OCI-LY1 (cell line): ENCODE results near the gene S1PR4.
A peak's percentile ranks its signal among the peaks of the same experiment; 100 is the strongest.

ENCODE experiments used
- H2AFZ ChIP-seq: fragments of 200-600 bp; sonication (generic), shearing (Covaris generic); 2 replicates; pipeline ENCODE4 v1.6.0; 2014; ENCODE audit warnings: antibody characterized with exemption, mild to moderate bottlenecking, low read length
- H3F3A ChIP-seq: fragments of 200-600 bp; sonication (generic), shearing (Covaris generic); 2 replicates; pipeline ENCODE4 v1.6.0; 2014; ENCODE audit warnings: mild to moderate bottlenecking, antibody characterized with exemption, low read length, moderate library complexity; ENCODE audit not compliant: insufficient read depth
- H3K27ac ChIP-seq: fragments of 200-600 bp; sonication (generic); 2 replicates; pipeline ENCODE4 v1.5.1; 2014; ENCODE audit warnings: low read length, mixed run types, mild to moderate bottlenecking, low read depth; ENCODE audit not compliant: poor library complexity, severe bottlenecking
- H3K27me3 ChIP-seq: fragments of 200-600 bp; sonication (generic); 2 replicates; pipeline ENCODE4 v1.6.0; 2014; ENCODE audit warnings: antibody characterized with exemption, mild to moderate bottlenecking, low read length, moderate library complexity; ENCODE audit not compliant: insufficient read depth
- H3K36me3 ChIP-seq: fragments of 200-600 bp; sonication (generic); 2 replicates; pipeline ENCODE4 v1.6.1; 2014; ENCODE audit warnings: mild to moderate bottlenecking, antibody characterized with exemption, low read length, moderate library complexity, mixed read lengths; ENCODE audit not compliant: insufficient read depth
- H3K4me1 ChIP-seq: fragments of 200-600 bp; sonication (generic); 2 replicates; pipeline ENCODE4 v1.5.1; 2014; ENCODE audit warnings: mild to moderate bottlenecking, low read length, moderate library complexity; ENCODE audit not compliant: insufficient read depth, severe bottlenecking
- H3K4me2 ChIP-seq: fragments of 200-600 bp; sonication (generic), shearing (Covaris generic); 2 replicates; pipeline ENCODE4 v1.6.1; 2014; ENCODE audit warnings: low read length
- H3K4me3 ChIP-seq: fragments of 200-600 bp; sonication (generic); 2 replicates; pipeline ENCODE4 v1.5.1; 2014; ENCODE audit warnings: low read length, low read depth, mild to moderate bottlenecking, mixed read lengths; ENCODE audit not compliant: poor library complexity, severe bottlenecking
- H3K79me2 ChIP-seq: fragments of 200-600 bp; shearing (Covaris generic); 2 replicates; pipeline ENCODE4 v1.6.1; 2016; ENCODE audit warnings: mixed run types, low read length, mixed read lengths; ENCODE audit not compliant: insufficient read depth
- H3K9ac ChIP-seq: fragments of 200-600 bp; sonication (generic), shearing (Covaris generic); 2 replicates; pipeline ENCODE4 v1.6.1; 2014; ENCODE audit warnings: mild to moderate bottlenecking, low read length, mixed read lengths
- H3K9me2 ChIP-seq: fragments of 200-600 bp; sonication (generic), shearing (Covaris generic); 2 replicates; pipeline ENCODE4 v1.6.1; 2014; ENCODE audit warnings: low read depth, mild to moderate bottlenecking, low read length, mixed read lengths
- H3K9me3 ChIP-seq: fragments of 200-600 bp; shearing (Covaris generic); 2 replicates; pipeline ENCODE4 v1.6.1; 2014; ENCODE audit warnings: low read length, mixed read lengths
- H4K20me1 ChIP-seq: fragments of 200-600 bp; sonication (generic), shearing (Covaris generic); 2 replicates; pipeline ENCODE4 v1.6.0; 2016; ENCODE audit warnings: mild to moderate bottlenecking, low read length; ENCODE audit not compliant: insufficient read depth
- CTCF ChIP-seq: fragments of 200-600 bp; sonication (generic), shearing (Covaris generic); IDR thresholded peaks from 2 replicates; pipeline ENCODE4 v1.5.1; 2017; ENCODE audit warnings: mild to moderate bottlenecking, antibody characterized with exemption, low read length, moderate library complexity, mixed read lengths
- EZH2 ChIP-seq: fragments of 200-600 bp; sonication (generic), shearing (Covaris generic); IDR thresholded peaks from 2 replicates; pipeline ENCODE4 v1.8.0; 2017; ENCODE audit warnings: borderline replicate concordance, mixed run types, mild to moderate bottlenecking, antibody characterized with exemption, low read length, moderate library complexity, mixed read lengths

S1PR4 gene

GRCh38 chr19:3145909-3146676 lies 32.5 kb upstream of the S1PR4 start:
- no peaks in the 10 kb centered on the region for H4K20me1 ChIP-seq
- H2AFZ ChIP-seq: no peak overlapping the region
- no peaks in the 10 kb centered on the region for H3K36me3 ChIP-seq
- H3K27me3 ChIP-seq: peaks cover 3% of the 10 kb centered on the region; the same call in 1 of the 2 replicates
- no peaks in the 10 kb centered on the region for H3K9me3 ChIP-seq
- H3K4me2 ChIP-seq: no peak overlapping the region
- H3K9ac ChIP-seq: no peak overlapping the region
- no peak for TF ChIP-seq CTCF
- no peak for TF ChIP-seq EZH2
- H3K4me1 ChIP-seq: no peaks in the 10 kb centered on the region
- H3F3A ChIP-seq: no peaks in the 10 kb centered on the region
- H3K79me2 ChIP-seq: no peaks in the 10 kb centered on the region
- H3K9me2 ChIP-seq: no peaks in the 10 kb centered on the region
- no peak overlapping the region for H3K4me3 ChIP-seq
- no peak overlapping the region for H3K27ac ChIP-seq

GRCh38 chr19:3146677-3147100 lies 31.9 kb upstream of the S1PR4 start:
- no peaks in the 10 kb centered on the region for H3K36me3 ChIP-seq
- H3K4me2 ChIP-seq: no peak overlapping the region
- no peaks in the 10 kb centered on the region for H3F3A ChIP-seq
- no peaks in the 10 kb centered on the region for H3K79me2 ChIP-seq
- H2AFZ ChIP-seq: no peak overlapping the region
- no peak for TF ChIP-seq EZH2
- peak; percentile 63 for TF ChIP-seq CTCF
- no peaks in the 10 kb centered on the region for H3K9me2 ChIP-seq
- no peaks in the 10 kb centered on the region for H3K9me3 ChIP-seq
- peaks cover 3% of the 10 kb centered on the region; the same call in 1 of the 2 replicates for H3K27me3 ChIP-seq
- H3K4me3 ChIP-seq: no peak overlapping the region
- H4K20me1 ChIP-seq: no peaks in the 10 kb centered on the region
- H3K9ac ChIP-seq: no peak overlapping the region
- no peak overlapping the region for H3K27ac ChIP-seq
- no peaks in the 10 kb centered on the region for H3K4me1 ChIP-seq

- Histone ChIP-seq H4K20me1 (no peaks in the 10 kb centered on the region), H3K9ac (no peak overlapping the region), H2AFZ (no peak overlapping the region), H3K27ac (no peak overlapping the region), H3K27me3 (peaks cover 3% of the 10 kb centered on the region; the same call in 1 of the 2 replicates), H3F3A (no peaks in the 10 kb centered on the region), H3K79me2 (no peaks in the 10 kb centered on the region), H3K4me3 (no peak overlapping the region), H3K9me2 (no peaks in the 10 kb centered on the region), H3K9me3 (no peaks in the 10 kb centered on the region), H3K4me2 (no peak overlapping the region), H3K4me1 (no peaks in the 10 kb centered on the region), H3K36me3 (no peaks in the 10 kb centered on the region)
- TF ChIP-seq EZH2 (no peak), CTCF (no peak)
Measured at GRCh38 chr19:3148503-3148902, 30.1 kb upstream of the S1PR4 start.
